CD4-positive, alpha-beta T cell treated with Interferon gamma for 1 hour (primary cell): ENCODE measurements around the gene CT45A9.
"Not testable (repeated sequence)": the region's sequence is repeated elsewhere in the genome, so short reads cannot be mapped to it uniquely, and the experiment has no call there.

Source experiments
- DNase-seq: peaks from one replicate; pipeline ENCODE4 v3.0.0-alpha.2; 2020

Gene CT45A9

DNA sequence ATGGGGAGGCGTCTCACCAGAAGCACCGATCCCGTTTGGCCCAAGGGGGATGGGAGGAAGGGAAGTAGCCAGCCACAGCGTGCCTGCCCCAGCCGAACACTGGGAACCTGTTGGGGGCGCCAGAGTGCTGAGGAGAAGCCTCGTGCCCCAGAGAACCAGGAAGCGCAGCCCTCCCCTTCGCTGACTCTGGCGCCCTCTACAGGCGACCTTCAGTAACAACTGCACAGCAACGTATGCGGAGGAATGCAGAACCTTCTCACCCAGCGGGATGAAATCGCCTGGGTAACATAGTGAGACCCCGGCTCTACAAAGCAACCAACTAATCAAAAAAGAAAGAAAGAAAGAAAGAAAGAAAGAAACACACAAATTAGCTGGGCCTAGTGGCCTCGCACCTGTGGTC is at the start of gene CT45A9:
Gene CT45A9, minus strand, starts transcription at position 101 of the 400 bp plus-strand sequence. CDS start 3,751 bp downstream, outside the sequence.
- not testable (repeated sequence) for DNase-seq

DNA sequence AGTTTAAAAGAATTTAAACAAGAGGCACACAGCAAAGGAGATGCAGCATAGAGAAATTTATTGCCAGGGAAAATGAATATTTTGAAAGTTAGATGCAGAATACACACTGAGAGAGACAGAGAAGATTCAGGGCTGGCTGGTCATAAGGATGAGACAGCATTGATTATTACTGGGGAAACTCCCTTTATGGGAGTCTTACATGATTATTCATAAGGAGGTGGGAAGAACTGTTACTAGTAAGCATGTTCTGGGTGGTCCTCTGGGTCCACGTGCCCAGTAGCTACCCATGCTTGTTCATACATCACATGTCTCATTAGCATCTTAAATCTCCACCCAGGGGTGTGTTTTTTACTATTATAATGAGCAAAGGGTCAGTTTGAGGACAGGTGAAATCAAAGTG is 48.9 kb upstream of the CT45A9 start:
- not testable (repeated sequence) for DNase-seq

- DNase-seq, result no peak
Observed at GRCh38 chrX:135914404-135914803, 42.8 kb upstream of the CT45A9 start.

GRCh38 chrX:135910251-135910650 is 38.6 kb upstream of the CT45A9 start:
- DNase-seq, result no peak

- DNase-seq, result no peak
Observed at GRCh38 chrX:135893294-135893817, 21.7 kb upstream of the CT45A9 start, which contains the start of the genes CT45A10 and SAGE1. CT45A10 (minus strand) TSS chrX:135893444; CDS start chrX:135885344, 8,100 bp downstream. SAGE1 (plus strand) TSS chrX:135893716; CDS start chrX:135896243, 2,527 bp downstream.

- no peak for DNase-seq
Observed at GRCh38 chrX:135892781-135893180, 21.2 kb upstream of the CT45A9 start.

DNA sequence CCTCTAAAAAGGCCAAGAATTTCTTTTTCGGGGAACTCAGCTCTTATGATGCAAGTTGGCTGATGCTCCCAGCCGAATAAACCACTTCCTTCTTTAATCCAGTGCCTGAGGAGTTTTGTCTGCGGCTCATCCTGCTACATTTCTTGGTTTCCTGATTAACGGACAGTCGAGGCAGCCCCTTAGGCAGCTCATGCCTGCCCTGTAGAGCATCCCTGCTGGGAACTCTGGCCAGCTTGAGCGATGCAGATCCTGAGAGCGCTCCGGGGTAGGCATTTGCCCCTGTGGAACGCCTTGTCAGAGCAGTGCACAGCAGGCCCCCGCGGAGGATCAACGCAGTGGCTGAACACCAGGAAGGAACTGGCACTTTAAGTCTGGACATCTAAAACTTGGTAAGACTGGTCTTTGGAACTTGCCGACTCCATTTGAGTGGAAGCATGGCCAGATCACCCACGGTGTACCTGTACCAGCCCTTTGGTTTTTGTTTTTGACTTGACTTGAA is 18.5 kb upstream of the CT45A9 start:
- DNase-seq, result no peak

DNA sequence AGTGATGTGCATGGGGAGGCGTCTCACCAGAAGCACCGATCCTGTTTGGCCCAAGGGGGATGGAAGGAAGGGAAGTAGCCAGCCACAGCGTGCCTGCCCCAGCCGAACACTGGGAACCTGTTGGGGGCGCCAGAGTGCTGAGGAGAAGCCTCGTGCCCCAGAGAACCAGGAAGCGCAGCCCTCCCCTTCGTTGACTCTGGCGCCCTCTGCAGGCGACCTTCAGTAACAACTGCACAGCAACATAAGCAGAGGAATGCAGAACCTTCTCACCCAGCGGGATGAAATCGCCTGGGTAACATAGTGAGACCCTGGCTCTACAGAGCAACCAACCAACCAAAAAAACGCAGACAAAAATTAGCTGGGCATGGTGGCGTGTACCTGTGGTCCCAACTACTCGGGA is 17.4 kb upstream of the CT45A9 start:
- not testable (repeated sequence) for DNase-seq

DNA sequence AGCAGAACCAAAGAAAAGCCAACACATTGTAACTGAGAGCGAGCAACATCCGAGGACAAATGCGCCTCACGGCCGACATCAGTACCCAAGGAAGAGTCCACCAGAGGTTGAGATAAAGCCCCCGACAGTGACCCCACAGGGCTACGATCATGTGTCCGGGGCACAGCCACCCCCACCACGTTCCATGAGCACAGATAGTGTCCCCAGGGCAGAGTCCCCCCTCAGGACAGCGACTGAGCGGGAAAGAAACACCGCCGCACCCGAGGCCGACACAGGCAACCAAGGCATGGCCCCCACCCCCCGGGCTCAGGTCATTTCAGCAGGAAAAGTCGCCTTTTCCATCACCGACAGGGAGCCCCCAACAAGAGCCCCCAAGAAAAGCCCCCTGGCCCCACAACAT is 16.6 kb upstream of the CT45A9 start:
- DNase-seq, result not testable (repeated sequence)

- DNase-seq, result not testable (repeated sequence)
Observed at GRCh38 chrX:135882741-135883140, 11.1 kb upstream of the CT45A9 start.

- not testable (repeated sequence) for DNase-seq
Observed at GRCh38 chrX:135854438-135854837, 17.2 kb downstream of the CT45A9 start, which contains the start of gene CT45A8. CT45A8 (minus strand) TSS chrX:135854538; CDS start chrX:135850783, 3,755 bp downstream.

- not testable (repeated sequence) for DNase-seq
Observed at GRCh38 chrX:135837180-135837579, 34.4 kb downstream of the CT45A9 start, which contains the start of gene CT45A7. CT45A7 (minus strand) TSS chrX:135837280; CDS start chrX:135833533, 3,747 bp downstream.

DNA sequence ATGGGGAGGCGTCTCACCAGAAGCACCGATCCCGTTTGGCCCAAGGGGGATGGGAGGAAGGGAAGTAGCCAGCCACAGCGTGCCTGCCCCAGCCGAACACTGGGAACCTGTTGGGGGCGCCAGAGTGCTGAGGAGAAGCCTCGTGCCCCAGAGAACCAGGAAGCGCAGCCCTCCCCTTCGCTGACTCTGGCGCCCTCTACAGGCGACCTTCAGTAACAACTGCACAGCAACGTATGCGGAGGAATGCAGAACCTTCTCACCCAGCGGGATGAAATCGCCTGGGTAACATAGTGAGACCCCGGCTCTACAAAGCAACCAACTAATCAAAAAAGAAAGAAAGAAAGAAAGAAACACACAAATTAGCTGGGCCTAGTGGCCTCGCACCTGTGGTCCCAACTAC is 51.7 kb downstream of the CT45A9 start, which contains the start of gene CT45A2:
Gene CT45A2, minus strand, starts transcription at position 101 of the 400 bp plus-strand sequence. CDS start 3,747 bp downstream, outside the sequence.
- DNase-seq, result not testable (repeated sequence)
